ENCODE data around the gene SH3RF1.

Gene SH3RF1

DNA sequence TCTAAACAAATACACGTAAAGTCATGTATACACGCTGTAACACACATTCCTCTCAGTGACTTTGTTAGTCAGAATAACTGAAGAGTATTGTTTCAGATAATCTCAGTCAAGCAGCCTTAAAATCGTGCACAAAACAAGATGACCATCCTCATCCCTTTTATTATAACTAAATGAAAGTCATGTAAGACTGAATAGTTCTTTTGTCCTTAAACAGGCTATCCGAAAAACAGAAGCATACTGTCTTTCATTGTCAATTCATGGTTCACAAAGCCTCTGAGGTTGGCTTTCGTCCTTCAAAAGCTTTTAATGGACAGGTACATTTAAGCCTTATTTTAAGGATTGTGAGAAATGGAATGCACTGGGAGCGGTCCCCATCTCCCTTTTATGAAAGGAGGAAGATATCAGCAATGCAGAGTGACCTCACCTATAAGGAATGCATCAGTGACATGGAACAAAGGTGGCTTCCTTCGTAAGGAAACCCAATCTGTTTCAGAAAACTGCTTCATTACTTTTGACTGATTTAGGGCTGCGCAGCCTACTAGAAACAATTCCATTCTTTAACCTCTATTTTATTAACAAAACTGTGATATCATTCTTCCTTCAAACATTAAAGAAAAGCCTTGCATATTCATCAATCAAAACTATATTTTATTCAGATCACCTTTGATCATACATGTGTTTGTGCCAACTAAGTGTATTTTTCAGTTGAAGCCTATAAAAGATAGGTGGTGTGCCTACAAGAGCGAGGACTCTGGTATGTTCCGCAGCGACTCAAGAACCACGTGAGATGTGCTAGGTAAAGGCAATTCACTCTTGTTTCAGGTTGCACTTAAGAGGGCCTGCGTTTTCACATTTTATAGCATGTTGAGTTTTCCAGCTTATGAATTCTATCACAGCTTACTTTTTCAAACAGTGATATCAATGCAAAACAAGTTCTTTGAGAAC, 19.2 kb downstream of the SH3RF1 start:
- DNase-seq (ENCODE audit: low read depth in 2 of 2): no peak

DNA sequence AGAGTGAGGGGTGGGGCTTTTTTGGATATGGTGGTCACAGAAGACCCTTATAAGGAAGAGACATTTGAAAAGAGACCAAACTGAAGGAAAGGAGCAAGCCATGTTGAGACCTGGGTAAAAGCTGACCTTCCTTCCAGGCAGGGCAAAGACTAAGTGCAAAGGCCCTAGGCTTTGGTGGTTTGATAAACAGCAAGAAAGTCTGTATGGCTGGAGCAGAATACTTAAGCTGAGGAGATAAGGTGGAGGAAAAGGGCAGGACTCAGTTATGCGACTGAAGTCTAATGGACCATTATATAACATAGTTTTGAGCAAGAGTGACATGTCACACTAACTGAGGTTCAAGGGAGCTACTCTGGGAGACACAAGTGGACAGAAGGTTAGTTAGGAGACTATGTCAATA, 20.0 kb downstream of the SH3RF1 start:
- DNase-seq (ENCODE audit: low read depth in 2 of 2): no peak

DNA sequence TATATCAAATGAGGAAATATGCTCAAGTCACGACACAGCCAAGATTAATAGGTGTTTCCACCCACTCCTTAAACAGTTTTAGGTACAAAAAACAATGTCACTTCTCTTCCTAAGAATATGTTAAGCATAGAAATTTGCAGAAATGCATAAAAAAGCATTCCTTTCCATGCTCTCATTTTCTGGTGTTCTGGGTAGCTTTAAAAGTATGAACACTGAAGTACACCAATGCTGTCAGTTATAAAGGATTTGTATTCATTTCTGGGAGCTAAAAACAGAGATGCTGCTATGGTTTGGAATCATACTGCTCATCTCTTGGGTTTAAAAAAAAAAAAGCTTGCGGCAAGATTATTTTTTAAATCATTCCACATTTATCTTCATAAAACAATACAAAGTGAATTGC, 20.8 kb downstream of the SH3RF1 start:
- DNase-seq (ENCODE audit: low read depth in 2 of 2): no peak

DNA sequence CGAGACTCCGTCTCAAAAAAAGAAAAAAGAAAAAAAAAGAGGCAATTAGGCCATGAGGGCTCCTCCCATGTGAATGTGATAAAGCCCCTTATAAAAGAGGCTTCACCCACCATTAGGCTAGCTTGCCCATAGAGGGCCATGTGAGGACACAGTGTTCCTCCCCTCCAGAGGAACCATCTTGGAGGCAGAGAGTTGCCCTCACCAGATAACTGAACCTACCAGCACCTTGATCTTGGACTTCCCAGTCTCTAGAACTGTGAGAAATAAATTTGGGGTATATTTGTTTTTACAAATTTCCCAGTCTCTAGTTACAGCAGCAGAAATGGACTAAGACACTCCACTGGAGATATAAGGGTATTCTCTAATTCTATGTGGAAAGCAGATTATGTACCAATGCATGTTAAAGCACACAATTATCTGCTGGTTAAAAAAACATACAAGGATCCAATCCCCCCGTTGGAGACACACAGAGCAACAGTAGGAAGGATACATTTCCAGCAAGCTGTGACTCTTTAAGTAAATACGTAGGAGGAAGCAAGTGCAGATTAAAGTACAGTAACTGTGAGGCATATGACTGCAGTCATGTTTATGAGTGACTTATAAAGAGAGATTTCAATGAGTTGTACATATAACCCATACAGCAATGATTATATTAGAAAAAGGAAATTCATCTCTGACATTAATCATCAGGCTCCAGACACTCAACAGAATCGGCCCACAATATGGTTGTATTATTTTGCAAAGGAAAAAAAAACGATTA, 21.4 kb downstream of the SH3RF1 start:
- no peak for DNase-seq (ENCODE audit: low read depth in 2 of 2)

DNA sequence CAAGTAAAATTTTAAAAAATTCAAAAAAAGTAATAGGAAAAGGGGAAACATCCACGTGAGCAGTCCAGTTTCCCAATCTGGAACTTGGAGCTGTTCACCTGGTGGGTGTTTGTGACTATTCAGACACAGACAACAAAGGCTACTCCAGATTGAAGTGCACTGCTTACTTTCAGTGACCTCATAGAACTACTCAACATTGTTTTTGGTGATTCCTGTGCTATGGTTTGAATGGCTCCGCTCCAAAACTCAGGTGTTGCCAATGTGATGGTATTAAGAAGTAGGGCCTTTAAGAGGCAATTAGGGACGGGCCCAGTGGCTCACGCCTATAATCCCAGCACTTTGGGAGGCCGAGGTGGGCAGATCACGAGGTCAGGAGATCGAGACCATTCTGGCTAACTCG, 22.1 kb downstream of the SH3RF1 start:
- no peak for DNase-seq (ENCODE audit: low read depth in 2 of 2)

DNA sequence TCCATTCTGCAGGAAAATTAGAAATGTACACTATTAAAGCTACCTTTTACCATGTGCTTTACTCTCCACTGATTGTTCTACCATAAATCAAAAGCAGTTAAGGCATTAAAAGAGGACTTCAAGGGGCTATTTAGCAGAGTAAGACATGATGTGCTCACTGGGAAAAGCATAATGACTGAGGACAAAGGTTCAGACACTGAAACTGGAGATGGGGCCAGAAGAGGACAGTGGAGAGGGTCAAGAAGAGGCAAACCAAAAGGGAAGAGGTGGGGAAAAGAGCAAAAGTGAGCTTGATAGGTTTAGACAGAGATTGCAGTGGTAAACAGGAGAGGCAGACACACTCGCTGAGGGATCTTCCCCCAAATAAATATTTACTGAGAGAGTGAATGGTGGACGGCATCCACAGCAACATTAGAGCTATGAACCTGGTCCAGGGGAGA, 23.8 kb downstream of the SH3RF1 start:
- DNase-seq (ENCODE audit: low read depth in 2 of 2): no peak

DNA sequence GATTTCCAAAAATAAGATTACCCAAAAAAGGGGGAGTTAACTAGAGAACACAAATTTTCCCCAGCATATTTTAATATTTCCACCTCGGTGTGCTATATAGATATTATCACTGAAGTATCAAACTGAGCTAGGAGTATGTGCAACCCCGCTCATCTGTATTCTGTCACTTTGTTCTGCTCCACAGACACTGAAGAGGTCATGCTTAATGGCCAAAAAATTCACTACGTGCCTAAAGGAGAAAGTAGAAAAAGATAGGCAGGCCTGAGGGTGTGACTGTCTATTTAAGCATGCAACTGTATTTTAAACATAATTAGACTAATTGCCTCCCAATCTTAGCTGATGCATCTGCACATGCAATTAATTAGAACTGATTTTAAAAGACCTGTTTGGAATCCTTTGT, 24.5 kb downstream of the SH3RF1 start:
- no peak for DNase-seq (ENCODE audit: low read depth in 2 of 2)

DNA sequence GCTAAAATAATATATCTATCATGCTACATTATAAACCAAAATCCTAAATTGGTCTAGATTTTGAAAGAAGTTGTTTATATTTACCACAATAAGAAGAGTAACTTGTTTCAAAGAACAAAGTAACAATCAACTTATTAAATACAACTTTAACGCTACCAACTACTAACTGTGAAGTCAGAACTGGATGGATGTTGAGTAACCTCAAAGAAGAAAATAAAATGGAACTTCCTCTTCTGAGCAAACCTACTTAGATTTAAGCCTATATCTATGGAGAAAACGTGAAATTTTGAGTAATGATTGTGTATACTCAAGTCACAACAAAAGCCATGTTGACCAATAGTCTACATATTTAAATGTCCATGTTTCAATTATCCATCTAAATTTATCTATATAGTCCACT, 25.7 kb downstream of the SH3RF1 start:
- no peak for DNase-seq (ENCODE audit: low read depth in 2 of 2)

DNA sequence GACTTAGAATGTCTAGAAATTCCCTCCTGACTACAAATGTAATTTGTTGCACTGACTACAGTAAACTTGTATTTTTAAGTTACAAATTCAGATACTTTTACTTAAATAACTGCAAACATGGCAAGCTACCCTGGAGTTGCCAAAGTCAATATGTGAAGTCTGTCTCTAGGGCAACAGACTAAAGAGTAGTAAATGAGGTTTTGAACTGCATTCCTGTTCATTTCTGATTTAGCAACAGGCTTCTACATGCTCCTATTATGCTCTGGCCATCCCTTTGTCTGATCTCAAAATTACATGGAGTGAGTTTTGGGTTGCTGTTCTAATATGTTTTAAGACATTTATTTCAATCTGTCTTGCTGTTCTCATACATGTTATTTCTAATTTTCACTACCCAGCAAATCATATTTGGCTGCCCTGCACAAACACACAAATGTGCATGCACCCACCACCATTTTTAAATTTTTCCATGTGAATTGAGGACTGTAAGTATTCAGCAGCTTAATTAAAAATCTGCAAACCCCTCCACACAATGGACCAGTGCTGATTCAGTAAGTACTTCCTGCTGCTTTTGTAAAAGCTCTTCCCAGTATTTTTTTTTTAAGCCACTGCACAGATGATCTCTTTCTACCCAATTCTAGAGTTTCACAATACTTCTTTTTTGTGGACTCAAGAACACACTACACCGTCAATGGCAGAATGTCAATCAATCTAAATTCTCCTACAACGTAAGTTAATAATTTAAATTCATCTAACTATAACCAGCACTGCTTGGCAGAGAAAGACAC, 26.7 kb downstream of the SH3RF1 start:
- no peak for DNase-seq (ENCODE audit: low read depth in 2 of 2)

DNA sequence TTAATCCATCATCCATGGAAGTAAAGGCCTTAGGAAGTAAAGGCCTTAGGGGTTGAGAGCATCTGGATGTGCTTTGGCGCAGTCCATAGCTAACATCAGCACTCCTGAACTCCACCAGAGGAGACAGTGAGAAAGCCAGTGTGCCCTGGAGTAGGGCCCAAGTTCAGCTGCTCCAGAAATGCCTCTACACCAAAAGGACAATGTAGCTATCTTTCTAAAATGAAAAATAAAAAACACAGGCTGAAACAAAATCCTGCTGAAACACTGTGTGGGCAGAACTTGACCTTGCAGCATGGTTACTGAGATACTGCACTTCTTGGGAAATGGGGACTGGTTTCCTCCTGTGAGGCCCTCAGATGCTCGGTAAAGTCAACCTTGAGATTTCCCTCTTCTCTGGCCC, 29.3 kb downstream of the SH3RF1 start:
- no peak for DNase-seq (ENCODE audit: low read depth in 2 of 2)

DNA sequence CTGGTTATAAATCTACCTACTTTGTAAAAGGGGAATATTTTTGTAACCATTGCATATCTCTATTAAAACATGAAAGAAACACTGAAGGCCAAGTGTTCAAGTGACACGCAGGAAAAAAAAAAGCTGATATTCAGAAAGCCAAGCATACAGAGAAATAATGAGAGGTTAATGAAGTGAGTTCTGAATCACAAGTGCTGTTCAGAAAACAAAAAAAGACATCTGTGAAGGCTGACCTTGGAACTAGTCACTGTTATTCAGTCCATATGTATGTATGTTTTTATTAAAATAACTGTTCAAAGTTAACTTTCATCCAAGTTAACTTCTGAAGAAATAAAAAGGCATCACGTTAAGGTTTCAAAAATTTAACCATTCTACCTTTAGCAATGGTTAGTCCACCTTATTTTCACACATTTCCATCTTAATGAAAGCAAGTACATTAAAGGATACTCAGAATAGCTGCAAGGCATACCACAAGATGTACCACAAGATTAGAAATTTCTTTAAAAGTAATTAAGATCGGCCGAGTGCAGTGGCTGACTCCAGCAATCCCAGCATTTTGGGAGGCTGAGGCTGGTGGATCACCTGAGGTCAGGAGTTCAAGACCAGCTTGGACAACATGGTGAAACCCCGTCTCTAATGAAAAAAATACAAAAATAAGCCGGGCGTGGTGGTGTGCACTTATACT, 31.4 kb downstream of the SH3RF1 start:
- no peak for DNase-seq (ENCODE audit: low read depth in 2 of 2)

DNA sequence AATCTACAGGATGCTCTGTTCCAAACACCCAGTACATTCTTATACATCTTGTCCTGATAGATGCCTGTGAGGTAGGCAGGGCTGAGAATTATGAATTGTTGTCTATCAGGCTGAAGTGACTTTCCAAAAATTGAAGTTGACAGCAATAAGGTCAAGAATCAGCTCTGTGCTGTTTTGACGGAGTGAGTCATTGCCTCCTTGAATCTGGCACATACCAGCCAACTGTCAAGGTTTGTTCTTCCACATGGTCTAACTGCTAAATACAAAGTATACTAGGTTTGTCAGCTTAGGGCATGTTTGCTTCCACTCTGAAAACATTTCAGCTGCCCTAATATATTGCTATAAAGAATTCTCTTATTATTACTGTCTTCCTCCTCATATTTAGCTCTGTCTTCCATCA, 32.3 kb downstream of the SH3RF1 start:
- DNase-seq (ENCODE audit: low read depth in 2 of 2): no peak

DNA sequence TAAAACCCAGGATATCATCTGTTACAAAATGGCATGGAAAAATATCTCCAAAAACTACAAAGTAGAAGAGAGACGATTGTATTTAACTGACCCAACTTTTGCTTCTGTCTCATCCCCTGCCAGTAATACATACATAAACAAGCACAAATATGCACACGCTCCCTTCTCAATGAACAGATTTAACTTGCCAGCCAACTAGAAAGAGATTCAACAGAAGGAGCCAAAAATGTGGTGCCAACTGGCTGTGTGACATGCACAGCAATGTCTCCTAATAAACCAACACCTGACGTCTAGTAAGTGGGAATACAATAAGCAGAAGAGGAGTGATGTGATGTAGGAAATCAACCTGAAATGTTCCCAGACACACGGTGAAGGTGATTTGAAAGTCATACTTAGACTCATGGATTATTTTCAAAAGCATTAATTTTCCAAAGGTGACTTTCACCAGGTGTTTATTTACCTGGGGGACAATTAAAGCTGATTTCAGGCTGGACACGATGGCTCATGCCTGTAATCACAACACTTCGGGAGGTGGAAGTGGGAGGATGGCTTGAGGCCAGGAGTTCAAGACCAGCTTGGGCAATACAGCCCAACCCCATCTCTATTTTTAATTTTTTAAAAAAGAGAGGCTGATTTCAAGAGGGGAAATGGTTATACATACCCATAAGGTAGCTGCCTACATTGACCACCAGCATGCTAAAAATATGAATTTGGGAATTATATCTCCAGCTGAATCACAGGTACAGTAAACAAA, 33.7 kb downstream of the SH3RF1 start:
- no peak for DNase-seq (ENCODE audit: low read depth in 2 of 2)

DNA sequence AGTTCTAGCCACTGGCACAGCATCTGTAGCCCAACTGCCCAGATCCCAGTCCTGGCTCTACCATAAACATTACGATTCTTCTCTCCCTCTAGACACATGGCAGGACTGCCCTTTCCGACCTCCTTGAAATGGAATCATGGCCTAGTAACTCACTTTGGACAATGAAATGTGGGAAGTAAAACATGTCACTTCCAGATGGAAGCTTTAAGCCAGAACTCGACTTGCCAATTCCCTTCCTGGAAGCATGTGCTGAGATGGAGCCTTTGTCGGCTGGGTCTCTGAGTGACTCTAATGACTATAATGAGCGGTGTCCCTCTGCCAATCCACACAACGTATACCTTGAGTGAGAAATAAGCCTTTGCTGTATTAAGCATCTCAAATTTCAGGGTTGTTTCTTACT, 34.7 kb downstream of the SH3RF1 start:
- no peak for DNase-seq (ENCODE audit: low read depth in 2 of 2)

DNA sequence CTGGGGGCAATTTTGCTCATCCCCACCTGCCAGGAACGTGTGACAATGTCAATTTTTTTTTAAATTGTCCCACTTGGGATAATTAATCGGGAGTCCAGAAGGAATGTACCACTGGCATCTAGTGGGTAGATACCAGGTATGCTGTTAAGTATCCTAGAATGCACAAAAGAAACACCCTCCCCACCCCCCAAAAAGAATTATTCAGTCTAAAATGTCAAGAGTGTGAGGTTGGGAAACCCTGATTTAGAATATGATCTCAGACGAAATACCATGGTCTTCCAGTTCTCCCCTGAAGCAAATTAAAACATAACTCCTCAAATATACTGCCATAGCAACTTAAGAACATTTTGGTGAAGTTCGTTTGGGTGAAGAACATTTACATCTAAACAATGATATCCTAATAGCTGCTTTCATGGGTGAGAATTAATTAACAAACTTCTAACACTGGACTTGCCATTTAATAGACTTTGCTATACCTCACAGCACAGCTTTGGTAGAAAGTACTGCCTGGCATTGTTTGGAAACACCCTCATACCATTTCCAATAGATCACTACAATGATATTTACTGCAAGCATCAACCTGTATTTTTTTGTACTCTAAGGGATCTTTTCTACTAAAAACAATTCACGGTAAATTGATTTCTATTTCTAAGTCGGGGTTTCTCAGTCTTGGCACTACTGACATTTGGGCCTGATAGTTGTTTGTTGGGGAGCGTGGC, 36.5 kb downstream of the SH3RF1 start:
- no peak for DNase-seq (ENCODE audit: low read depth in 2 of 2)

DNA sequence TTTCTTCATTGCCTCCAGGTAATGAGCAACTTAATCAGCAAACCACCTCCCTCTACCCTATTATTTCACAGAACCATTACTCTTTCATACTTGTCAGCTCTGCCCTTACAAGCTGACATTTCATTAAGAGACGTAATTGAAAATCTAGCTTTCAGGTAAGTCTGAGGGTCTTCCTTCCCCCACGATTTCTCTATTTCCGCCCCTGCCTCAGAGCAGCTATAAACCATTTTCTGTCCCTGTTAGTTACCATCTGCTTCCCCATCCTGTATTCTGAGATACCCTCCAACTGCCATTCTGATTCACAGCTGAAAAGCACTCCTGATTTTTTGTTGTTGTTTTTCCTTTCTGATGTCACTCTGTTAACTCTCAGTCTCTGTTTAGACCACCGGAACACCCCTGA, 37.1 kb downstream of the SH3RF1 start:
- DNase-seq (ENCODE audit: low read depth in 2 of 2): no peak

DNA sequence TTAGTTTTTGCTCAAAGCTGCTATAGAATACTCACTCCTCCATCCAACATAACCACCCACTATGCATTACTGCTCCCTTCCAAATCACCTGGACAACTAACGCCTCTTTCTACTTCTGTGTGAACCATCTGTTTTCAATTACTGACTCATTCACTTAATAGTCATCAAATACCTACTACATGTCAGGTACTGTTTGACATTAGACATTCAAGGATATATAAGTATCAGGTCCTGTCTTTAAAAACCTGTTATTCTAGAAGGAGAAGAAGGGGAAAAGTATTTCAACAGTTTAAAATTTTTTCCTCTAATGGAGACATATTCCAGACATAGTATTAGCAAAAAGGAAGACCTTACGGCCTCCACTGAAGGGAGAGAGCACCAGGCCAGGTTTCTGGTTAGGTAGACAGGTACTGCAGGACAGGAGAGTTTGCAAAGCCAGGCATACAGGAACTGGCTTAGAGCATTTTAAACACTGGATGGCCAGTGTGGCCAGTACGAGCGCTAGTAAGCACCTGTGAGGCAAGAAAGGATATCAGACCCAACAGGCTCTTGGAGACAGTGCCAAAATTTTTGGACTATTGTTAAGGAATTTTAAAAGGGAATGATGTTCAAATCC, 39.0 kb downstream of the SH3RF1 start:
- DNase-seq (ENCODE audit: low read depth in 2 of 2): no peak

DNA sequence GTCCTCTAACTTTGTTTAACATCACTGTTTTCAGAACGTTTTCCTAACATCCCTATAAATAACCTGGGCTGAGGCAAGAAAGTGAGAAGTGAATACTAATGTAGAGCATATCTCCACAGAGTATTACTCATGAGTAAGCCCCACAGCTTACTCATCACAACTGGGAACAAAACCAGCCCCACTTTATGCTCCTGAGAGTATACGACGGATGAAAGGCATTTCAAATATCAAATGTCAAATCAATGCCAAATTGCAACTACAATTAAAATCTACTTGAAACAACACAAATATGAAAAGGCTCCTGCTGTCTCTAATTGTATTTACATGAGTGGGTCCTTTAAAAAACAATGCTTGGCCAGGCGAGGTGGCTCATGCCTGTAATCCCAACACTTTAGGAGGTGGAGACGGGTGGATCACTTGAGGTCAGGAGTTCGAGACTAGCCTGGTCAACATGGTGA, 41.2 kb downstream of the SH3RF1 start:
- DNase-seq (ENCODE audit: low read depth in 2 of 2): no peak

DNA sequence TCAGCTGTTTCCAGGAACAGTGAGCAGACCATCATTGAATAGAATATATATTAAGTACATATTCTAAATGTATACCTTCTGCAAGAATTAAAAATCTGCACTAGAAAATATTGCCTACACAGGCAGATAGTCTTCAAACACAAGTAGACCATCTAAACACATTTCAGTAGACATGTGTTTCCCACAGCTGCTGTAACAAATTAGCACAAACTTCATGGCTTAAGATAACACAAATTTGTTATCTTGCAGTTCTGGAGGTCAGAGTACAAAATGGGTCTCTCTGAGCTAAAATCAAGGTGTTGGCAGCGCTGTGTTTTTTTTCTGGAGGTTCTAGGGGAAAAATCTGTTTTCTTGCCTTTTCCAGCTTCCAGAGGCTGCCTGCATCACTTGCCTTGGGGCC, 42.7 kb downstream of the SH3RF1 start:
- DNase-seq (ENCODE audit: low read depth in 2 of 2): no peak

DNA sequence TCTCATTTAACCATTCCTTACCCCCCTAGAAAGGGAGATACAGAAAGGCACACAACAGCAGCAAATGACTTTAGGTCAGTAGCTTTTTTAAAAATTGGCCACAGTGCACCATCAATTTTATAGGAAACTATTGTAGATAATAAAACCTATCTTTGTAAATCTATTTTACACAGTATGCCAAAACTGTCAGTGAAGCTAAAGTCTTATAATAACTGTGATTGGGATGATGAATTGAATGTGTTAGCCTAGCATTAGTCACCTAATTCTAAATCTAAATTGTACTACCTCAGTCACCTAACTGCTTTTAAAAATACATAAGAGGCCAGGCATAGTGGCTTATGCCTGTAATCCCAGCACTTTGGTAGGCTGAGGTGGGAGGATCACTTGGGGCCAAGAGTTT, 44.2 kb downstream of the SH3RF1 start:
- DNase-seq (ENCODE audit: low read depth in 2 of 2): no peak
